ENCODE measurements around the gene TEX48. TPM values are rescaled to one million over a fixed set of nuclear protein-coding genes. Genes with fewer than 3 reads are reported as not detected.

The TEX48 gene
- total RNA-seq, 1 experiment from 2014 or later: not detected

DNA sequence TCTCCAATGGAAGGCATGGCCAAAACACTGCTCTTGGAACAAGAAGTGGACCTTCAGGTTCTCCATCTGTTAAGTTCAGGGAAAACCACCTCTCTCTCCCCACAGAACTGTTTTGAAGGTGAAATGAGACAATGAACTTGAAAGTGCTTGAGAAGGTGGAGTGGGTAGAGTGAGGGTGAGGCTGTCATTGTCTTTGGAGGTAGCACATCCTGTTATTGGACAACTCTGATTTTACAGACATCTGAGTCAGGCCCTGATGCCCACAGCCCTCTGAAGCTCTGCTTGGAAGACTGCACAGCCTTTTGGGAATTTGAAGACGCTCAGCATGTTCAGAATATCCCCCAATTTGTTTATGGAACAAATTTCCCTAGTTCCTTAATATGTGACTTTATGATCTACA, 27.6 kb upstream of the TEX48 start:
- ChIA-PET POLR2A (no interaction called here), CTCF (no interaction called here)
- Histone ChIP-seq H3K27ac (ENCODE audit: low read length) (no peak overlapping the region), H3K27me3 (ENCODE audit: control insufficient read depth, insufficient read depth, low read length) (no peaks in the 10 kb centered on the region), H3K4me3 (ENCODE audit: low read depth in 2 of 2, low read length in 2 of 2) (no peak overlapping the region), H3K36me3 (ENCODE audit: control insufficient read depth, insufficient read depth, low read length) (no peaks in the 10 kb centered on the region), H3K9me3 (ENCODE audit: control insufficient read depth, insufficient read depth, low read depth, low read length) (no peaks in the 10 kb centered on the region), H3K4me1 (ENCODE audit: control insufficient read depth, insufficient read depth, low read length) (no peaks in the 10 kb centered on the region)
- DNase-seq (ENCODE audit: low read depth, low spot score): no peak
- no peak for ATAC-seq
- no TSS peak for BruUV-seq (replicated peaks)
- TF ChIP-seq POLR2AphosphoS5 (IDR thresholded peaks at IDR 0.05; ENCODE audit: low read depth, low read length) (no peak), TCF7L2 (IDR thresholded peaks at IDR 0.05; ENCODE audit: low read depth, low read length) (no peak), SIN3A (IDR thresholded peaks at IDR 0.05; ENCODE audit: borderline replicate concordance, insufficient read depth, low read depth, low read length) (no peak)
- TF ChIP-seq, protein P1, sequence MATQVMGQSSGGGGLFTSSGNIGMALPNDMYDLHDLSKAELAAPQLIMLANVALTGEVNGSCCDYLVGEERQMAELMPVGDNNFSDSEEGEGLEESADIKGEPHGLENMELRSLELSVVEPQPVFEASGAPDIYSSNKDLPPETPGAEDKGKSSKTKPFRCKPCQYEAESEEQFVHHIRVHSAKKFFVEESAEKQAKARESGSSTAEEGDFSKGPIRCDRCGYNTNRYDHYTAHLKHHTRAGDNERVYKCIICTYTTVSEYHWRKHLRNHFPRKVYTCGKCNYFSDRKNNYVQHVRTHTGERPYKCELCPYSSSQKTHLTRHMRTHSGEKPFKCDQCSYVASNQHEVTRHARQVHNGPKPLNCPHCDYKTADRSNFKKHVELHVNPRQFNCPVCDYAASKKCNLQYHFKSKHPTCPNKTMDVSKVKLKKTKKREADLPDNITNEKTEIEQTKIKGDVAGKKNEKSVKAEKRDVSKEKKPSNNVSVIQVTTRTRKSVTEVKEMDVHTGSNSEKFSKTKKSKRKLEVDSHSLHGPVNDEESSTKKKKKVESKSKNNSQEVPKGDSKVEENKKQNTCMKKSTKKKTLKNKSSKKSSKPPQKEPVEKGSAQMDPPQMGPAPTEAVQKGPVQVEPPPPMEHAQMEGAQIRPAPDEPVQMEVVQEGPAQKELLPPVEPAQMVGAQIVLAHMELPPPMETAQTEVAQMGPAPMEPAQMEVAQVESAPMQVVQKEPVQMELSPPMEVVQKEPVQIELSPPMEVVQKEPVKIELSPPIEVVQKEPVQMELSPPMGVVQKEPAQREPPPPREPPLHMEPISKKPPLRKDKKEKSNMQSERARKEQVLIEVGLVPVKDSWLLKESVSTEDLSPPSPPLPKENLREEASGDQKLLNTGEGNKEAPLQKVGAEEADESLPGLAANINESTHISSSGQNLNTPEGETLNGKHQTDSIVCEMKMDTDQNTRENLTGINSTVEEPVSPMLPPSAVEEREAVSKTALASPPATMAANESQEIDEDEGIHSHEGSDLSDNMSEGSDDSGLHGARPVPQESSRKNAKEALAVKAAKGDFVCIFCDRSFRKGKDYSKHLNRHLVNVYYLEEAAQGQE (IDR thresholded peaks at IDR 0.05; ENCODE audit: insufficient read depth in 1 of 2, low read depth in 2 of 2, low read length in 1 of 2): no peak
- TF ChIP-seq, protein P2, sequence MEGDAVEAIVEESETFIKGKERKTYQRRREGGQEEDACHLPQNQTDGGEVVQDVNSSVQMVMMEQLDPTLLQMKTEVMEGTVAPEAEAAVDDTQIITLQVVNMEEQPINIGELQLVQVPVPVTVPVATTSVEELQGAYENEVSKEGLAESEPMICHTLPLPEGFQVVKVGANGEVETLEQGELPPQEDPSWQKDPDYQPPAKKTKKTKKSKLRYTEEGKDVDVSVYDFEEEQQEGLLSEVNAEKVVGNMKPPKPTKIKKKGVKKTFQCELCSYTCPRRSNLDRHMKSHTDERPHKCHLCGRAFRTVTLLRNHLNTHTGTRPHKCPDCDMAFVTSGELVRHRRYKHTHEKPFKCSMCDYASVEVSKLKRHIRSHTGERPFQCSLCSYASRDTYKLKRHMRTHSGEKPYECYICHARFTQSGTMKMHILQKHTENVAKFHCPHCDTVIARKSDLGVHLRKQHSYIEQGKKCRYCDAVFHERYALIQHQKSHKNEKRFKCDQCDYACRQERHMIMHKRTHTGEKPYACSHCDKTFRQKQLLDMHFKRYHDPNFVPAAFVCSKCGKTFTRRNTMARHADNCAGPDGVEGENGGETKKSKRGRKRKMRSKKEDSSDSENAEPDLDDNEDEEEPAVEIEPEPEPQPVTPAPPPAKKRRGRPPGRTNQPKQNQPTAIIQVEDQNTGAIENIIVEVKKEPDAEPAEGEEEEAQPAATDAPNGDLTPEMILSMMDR (IDR thresholded peaks at IDR 0.05): no peak
- in situ Hi-C loops (cut with HindIII; ENCODE audit: low pct_unique_long_range_greater_than_20kb, low sequenced_read_pairs) (no loop called here), intact Hi-C loops (cut with micrococcal nuclease; ENCODE audit: unreplicated experiment) (no loop called here)

DNA sequence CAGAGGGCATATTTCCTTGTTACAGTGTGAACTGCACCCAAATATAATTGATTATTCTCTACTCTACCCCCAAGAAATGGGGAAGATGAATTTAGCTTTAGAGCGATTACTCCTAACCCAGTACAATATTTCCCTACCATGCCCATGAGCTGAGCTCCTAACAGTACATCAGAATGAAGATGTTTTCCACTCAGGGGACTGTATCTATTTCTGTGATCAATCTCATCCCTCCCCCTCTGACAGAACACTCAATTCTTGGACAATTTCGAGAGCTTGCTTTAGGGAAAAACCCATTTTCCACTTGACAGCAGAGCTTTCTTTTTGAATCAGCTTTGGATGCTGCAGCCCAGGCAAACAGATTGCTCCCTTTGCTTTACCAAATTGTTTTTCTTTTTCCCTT, 24.7 kb upstream of the TEX48 start:
- H3K4me3 ChIP-seq (ENCODE audit: low read depth in 2 of 2, low read length in 2 of 2): no peak overlapping the region
- in situ Hi-C loops (cut with HindIII; ENCODE audit: low pct_unique_long_range_greater_than_20kb, low sequenced_read_pairs) (no loop called here), intact Hi-C loops (cut with micrococcal nuclease; ENCODE audit: unreplicated experiment) (no loop called here)
- H3K4me1 ChIP-seq (ENCODE audit: control insufficient read depth, insufficient read depth, low read length): no peaks in the 10 kb centered on the region
- TF ChIP-seq SIN3A (IDR thresholded peaks at IDR 0.05; ENCODE audit: borderline replicate concordance, insufficient read depth, low read depth, low read length) (no peak), TCF7L2 (IDR thresholded peaks at IDR 0.05; ENCODE audit: low read depth, low read length) (no peak), POLR2AphosphoS5 (IDR thresholded peaks at IDR 0.05; ENCODE audit: low read depth, low read length) (no peak)
- TF ChIP-seq, protein P1 (IDR thresholded peaks at IDR 0.05; ENCODE audit: insufficient read depth in 1 of 2, low read depth in 2 of 2, low read length in 1 of 2): no peak
- TF ChIP-seq, protein P2 (IDR thresholded peaks at IDR 0.05): no peak
- POLR2A ChIA-PET: no interaction called here
- no peak overlapping the region for H3K27ac ChIP-seq (ENCODE audit: low read length)
- H3K9me3 ChIP-seq (ENCODE audit: control insufficient read depth, insufficient read depth, low read depth, low read length): no peaks in the 10 kb centered on the region
- no TSS peak for BruUV-seq (replicated peaks)
- DNase-seq (ENCODE audit: low read depth, low spot score) (no peak), ATAC-seq (no peak)
- CTCF ChIA-PET: no interaction called here
- H3K27me3 ChIP-seq (ENCODE audit: control insufficient read depth, insufficient read depth, low read length): no peaks in the 10 kb centered on the region
- H3K36me3 ChIP-seq (ENCODE audit: control insufficient read depth, insufficient read depth, low read length): no peaks in the 10 kb centered on the region
